Measurements from ENCODE around the gene ARFGEF3.

DNA sequence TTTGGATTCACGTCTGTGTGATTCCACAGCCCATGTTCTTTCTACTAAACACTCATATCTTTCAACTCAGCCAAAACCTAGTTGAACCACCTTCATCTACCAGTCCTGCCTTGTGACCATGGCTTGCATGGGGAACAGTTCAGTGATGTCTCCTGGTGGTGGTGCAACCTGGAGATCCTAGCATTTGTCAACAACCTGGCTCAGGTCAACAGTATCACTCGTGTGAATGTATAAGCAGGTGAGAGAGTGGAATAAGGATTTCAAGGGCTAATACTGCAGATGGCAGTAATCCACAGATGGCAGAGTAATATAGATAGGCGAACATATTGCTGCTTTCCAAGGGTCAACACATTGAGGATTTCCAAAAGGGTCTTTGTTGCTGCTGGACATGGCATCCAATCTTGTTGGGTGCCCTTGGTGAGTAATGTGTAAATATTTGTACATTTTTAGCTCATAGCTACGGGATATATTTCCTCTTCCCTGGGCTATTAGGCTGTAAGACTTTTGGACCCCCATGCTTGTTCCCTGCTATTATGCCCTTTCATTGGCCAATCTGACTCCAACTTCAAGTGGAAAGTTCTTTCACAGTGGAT lies 43.1 kb downstream of the ARFGEF3 start:
- TF ChIP-seq POLR2A (IDR thresholded peaks at IDR 0.05; ENCODE audit: low read depth), result no peak
- no peak for TF ChIP-seq CTCF (IDR thresholded peaks at IDR 0.05)
